IPS-18c (cell line): ENCODE results near the gene CSGALNACT2.

Experiments used
- H3K4me3 ChIP-seq: 2 replicates; pipeline ENCODE4 v1.7.0; 2013; ENCODE audit warnings: low read depth, mild to moderate bottlenecking, low read length, moderate library complexity; ENCODE audit not compliant: insufficient read depth
- H3K9me3 ChIP-seq: one replicate; pipeline ENCODE4 v1.6.1; 2013; ENCODE audit warnings: mild to moderate bottlenecking, low read length, moderate library complexity; ENCODE audit not compliant: control insufficient read depth, insufficient read depth

The CSGALNACT2 gene

DNA sequence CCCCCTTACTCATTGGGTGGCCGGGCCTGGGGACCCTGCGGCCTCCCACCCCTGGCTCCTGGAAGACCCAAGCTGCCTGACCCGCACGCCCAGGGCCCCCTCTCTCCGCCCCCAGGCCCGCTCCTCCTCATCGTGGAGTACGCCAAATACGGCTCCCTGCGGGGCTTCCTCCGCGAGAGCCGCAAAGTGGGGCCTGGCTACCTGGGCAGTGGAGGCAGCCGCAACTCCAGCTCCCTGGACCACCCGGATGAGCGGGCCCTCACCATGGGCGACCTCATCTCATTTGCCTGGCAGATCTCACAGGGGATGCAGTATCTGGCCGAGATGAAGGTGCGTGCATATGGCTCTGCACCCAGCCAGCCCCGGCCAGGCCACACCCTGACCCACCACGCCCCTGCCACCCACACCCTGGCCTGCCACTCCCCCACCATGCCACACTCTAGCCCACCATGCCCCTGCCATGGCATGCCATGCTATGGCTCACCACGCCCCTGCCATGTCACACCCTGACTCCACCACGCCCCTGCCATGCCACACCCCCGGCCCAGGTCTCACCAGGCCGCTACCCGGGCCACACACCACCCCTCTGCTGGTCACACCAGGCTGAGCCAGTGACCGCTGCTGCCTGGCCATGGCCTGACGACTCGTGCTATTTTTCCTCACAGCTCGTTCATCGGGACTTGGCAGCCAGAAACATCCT lies 18.7 kb upstream of the CSGALNACT2 start:
- Histone ChIP-seq H3K4me3 (no peak overlapping the region), H3K9me3 (peaks cover 2% of the 10 kb centered on the region)

DNA sequence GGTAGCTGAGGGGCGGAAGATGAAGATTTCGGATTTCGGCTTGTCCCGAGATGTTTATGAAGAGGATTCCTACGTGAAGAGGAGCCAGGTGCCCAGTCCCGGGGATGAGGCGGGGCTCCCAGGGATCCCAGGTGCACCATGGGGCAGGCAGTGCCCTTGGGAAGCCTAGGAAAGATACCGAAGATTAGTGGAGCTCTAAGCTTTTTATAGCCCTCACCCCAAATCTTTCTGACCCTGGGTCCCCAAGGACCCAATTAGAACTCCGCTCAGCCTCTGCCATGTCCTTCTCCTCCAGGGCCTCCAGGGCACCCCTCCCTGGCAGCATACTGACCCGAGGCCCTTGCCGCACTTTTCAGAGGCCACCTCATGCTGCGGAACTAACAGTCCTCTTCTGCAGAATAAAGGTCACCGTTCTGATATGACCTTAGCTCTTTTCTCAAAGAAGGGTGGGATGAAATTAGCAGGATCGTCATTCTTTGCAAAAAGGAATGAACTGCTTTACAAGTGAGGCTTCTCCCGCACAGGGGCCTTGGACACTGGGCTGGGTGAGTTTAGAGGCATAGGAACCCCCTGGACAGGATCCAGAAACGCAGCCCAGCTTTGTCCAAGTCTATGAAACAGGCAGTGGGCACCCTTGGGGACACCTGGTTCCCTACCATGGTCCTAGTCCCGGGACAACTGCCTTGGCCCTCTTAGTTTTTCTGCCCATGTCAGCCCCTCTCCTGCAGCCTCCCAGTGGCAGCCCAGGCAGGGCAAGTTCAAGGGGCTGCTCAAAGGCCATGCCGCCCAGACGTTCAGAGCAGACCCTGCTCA lies 17.9 kb upstream of the CSGALNACT2 start:
- H3K9me3 ChIP-seq: peaks cover 2% of the 10 kb centered on the region
- H3K4me3 ChIP-seq: no peak overlapping the region

DNA sequence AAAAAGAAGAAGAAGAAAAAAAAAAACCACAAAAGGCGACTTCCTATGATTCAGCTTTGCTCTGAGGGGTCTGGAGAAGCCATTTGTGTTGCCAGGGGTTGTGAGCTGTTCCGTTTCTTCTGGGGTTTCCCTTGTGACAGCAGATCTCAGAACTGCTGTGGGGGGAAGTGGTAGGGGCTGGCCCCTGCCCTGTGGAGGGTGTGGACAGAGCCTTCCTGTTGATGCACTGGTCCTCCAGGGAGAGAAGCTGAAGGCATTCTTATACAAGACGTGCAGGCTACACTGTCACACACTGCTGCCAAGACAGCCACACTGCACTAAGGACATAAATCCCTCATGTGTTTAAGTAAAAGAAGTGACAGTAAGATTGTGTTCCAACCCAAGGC lies 17.3 kb upstream of the CSGALNACT2 start:
- H3K4me3 ChIP-seq: no peak overlapping the region
- peaks cover 2% of the 10 kb centered on the region for H3K9me3 ChIP-seq

DNA sequence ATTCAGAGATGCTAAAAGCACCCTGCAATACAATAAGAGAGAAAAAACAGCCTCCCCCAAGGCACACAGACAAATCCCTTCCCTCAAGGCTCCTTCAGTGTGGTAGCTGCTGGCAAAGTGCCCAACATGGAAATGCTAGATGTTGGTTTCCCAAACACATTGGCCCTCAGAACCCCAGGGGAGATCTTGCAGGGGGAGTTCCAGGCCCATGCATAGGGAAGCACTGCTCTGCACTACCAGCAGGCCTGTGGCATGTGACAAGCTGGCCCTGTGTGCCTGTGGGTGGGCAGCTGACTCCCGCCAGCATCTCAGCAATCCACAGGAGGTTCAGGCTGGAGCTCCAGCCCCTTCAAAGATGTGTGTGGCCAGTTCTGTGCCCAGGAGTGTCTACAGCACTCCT lies 16.8 kb upstream of the CSGALNACT2 start:
- H3K4me3 ChIP-seq: no peak overlapping the region
- peaks cover 2% of the 10 kb centered on the region for H3K9me3 ChIP-seq

DNA sequence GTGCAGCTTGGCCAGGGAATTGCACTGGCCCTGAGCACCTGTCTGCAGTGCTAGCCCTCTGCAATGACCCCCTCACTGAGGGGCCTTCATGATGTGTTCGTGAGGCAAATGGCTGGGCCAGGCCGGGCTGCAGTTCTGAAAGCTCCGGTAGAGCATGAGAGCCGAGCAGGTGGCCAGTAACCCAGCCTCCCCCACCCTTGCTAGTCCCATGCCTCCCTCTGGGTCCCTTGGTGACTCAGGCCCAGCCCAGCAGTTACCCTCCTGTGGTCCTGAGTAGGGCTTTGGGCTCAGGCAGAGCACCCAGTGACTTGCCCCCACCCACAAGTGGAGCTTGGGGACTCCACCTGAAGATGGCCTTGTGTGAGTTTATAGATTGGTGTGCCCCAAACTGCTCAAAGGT lies 16.1 kb upstream of the CSGALNACT2 start:
- Histone ChIP-seq H3K4me3 (no peak overlapping the region), H3K9me3 (peaks cover 1% of the 10 kb centered on the region)

DNA sequence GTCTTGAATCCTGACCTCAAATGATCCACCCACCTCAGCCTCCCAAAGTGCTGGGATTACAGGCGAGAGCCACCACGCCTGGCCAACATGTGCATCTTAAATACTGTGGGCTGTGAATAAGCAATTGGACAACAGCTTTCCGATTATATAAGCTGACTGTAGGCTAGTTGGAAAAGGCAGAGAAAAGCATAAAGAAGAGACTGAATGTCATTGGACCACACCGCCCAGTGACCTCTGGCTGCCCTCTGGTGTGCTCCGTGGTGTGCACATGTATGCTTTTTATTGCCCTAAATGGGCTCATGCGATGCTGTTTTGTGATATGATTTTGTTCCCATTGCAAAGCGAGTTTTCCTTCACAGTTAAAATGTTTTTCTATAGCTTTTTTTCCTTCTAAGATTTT lies 15.4 kb upstream of the CSGALNACT2 start:
- H3K4me3 ChIP-seq: no peak overlapping the region
- no peaks in the 10 kb centered on the region for H3K9me3 ChIP-seq

DNA sequence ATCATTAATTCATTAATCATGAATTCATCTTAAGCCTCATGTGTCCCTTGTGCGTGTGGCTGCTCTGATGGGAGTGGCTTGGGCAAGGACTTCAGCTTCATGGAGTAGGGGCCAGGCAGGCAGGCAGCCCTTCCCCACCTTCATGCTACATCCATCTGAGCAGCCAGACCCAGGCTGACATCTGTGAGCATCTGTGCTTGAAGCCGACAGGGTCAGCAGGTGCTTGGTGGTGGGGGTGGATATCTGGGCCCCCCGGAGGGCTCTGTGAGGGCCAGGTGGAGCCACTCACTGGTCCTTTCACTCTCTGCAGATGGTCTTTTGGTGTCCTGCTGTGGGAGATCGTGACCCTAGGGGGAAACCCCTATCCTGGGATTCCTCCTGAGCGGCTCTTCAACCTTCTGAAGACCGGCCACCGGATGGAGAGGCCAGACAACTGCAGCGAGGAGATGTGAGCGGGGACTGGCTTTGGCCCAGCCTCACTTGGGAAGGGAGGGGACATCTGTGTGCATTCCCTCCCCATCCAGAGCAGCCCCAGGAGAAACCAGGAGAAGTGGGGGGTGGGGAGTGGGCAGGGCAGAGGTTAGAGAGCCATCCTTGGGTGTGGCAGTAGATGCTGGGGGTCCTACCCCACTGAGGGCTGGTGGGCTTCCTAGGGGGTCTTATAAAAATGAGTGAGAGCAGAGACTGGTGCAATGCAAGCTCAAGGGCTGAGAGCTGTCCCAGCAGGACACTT lies 14.7 kb upstream of the CSGALNACT2 start:
- Histone ChIP-seq H3K4me3 (no peak overlapping the region), H3K9me3 (no peaks in the 10 kb centered on the region)

DNA sequence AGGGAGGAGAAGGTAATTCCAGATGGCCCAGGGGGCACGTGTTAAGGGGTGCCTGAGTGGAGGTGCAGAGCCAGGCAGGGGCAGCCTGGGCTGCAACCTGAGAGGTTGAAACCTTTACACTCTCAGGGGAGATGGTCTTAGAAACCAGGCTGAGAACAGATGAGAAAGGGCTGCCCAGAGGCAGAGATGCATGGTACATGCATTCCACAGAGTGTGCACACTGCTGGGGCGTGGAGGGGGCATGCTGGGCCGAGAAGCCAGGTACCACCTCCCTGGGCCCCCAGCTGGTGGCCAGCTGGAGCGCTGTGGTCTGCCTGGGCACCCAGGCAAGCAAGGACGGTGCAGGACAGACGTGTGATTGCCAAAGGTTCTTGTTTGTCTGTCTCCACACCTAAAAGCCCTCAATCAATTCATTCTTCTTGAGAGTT lies 14.1 kb upstream of the CSGALNACT2 start:
- Histone ChIP-seq H3K9me3 (no peaks in the 10 kb centered on the region), H3K4me3 (no peak overlapping the region)

DNA sequence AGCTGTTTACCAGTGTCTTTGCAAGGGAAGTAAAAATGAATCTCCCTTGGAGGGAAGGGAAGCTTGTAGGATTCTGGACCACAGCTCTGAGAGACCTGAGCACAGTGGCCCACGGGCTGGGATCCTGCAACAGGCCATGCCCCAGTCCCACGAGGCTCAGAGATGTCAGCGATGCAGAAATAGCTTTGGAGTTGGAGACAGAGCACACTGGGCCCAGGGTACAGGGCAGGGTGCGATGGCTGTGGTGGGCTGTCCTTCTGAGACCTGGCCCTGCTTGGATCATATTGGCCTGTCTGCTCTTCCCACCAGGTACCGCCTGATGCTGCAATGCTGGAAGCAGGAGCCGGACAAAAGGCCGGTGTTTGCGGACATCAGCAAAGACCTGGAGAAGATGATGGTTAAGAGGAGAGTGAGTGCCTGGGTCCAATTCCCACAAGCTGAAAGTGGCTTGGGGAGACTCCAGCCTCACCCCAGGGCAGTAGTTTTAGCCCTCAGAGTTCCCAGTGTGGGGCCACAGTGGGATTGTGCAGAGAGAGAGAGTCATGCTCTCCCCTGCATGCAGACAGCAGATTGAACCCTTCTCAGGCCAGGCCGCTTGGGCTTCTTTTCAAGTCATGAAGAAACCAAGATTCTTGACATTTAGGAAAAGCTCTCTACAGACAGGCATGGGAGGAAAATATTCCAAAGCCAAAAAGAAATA lies 13.5 kb upstream of the CSGALNACT2 start:
- Histone ChIP-seq H3K9me3 (no peaks in the 10 kb centered on the region), H3K4me3 (no peak overlapping the region)

DNA sequence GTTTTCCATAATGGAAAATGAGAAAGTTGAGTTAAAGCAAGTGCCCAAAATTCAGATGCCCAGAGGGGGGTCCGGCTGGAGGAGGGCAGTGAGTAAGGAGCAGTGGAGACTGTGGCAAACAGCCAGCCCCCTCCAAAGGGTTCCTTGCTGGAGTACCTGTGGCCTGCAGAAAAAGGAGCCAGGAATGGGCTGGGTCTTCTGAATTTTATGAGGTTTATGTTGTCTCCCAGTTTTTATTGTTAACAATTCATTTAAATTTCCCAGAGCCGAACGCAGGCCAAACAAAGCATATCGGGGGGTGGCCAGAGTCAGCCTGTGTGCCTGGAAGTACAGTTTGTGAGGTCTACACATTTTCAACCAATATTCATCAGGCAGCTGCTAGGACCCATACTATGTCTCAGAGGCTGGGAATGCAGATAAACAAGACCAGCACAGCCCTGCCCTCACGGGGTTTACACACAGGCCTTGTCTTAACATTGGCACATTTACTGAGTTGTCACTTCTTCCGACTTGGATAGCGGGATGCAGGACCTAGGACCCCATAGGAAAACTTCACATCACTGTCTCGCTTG lies 12.9 kb upstream of the CSGALNACT2 start:
- Histone ChIP-seq H3K9me3 (no peaks in the 10 kb centered on the region), H3K4me3 (no peak overlapping the region)

DNA sequence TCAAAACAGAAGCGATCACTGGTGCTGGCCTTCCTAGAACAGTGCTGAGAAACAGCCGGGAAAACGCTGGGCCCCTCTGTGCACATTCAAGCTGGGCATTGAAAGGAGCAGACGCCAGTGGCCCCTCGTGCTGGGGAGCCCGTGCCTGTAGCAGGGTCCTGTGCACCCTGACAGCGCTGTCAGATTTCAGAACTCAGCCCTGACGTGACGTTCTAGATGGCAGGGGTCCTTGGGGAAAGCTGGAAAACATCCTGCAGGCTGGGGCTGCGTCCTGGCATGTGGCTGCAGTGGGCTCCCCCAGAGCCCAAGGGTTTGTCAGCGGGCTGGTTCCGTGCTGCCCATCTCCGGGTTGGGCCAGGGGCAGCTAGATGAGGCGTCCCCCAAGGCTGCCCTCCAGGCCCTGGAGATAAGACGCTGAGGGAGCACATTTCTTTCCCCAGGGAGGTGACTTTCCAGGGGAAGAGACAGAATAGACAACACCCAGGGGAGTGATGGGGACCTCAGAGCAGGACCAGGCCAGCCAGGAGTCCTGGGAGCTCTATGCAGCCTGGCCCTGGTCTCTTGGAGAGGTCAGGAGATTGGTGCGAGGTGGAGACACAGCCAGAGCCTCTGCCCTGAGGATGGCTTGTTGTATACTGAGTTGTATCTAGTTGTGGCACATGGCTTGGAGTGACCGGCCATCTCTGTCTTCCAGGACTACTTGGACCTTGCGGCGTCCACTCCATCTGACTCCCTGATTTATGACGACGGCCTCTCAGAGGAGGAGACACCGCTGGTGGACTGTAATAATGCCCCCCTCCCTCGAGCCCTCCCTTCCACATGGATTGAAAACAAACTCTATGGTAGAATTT lies 12.1 kb upstream of the CSGALNACT2 start:
- H3K9me3 ChIP-seq: no peaks in the 10 kb centered on the region

DNA sequence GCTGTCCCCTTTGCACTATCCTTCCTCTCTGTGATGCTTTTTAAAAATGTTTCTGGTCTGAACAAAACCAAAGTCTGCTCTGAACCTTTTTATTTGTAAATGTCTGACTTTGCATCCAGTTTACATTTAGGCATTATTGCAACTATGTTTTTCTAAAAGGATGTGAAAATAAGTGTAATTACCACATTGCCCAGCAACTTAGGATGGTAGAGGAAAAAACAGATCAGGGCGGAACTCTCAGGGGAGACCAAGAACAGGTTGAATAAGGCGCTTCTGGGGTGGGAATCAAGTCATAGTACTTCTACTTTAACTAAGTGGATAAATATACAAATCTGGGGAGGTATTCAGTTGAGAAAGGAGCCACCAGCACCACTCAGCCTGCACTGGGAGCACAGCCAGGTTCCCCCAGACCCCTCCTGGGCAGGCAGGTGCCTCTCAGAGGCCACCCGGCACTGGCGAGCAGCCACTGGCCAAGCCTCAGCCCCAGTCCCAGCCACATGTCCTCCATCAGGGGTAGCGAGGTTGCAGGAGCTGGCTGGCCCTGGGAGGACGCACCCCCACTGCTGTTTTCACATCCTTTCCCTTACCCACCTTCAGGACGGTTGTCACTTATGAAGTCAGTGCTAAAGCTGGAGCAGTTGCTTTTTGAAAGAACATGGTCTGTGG lies 11.4 kb upstream of the CSGALNACT2 start:
- Histone ChIP-seq H3K9me3 (no peaks in the 10 kb centered on the region), H3K4me3 (no peak overlapping the region)

More for the DNA sequence above, 12.1 kb upstream of the CSGALNACT2 start:
- H3K4me3 ChIP-seq: no peak overlapping the region

DNA sequence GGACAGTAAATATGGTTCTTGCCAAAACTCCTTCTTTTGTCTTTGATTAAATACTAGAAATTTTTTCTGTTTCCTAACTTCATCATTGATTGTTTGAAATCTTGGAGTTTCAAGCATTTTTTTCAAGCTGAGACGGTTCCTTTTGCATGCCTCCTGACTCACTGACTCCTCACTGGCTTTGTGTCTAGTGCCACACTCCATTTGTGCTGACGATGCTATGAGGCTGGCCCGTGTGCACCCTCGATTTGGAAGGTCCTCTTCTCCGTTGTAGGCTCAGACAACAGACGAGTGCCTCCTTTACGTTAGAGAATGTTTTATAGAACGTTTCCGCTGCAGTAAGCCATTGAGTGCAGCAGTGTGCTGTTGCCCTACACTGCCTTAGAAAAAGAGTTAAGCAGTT lies 10.8 kb upstream of the CSGALNACT2 start:
- H3K4me3 ChIP-seq: no peak overlapping the region
- no peaks in the 10 kb centered on the region for H3K9me3 ChIP-seq

DNA sequence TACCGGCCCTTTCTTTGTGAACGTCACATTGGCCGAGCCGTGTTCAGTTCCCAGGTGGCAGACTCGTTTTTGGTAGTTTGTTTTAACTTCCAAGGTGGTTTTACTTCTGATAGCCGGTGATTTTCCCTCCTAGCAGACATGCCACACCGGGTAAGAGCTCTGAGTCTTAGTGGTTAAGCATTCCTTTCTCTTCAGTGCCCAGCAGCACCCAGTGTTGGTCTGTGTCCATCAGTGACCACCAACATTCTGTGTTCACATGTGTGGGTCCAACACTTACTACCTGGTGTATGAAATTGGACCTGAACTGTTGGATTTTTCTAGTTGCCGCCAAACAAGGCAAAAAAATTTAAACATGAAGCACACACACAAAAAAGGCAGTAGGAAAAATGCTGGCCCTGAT lies 9.9 kb upstream of the CSGALNACT2 start:
- H3K9me3 ChIP-seq: no peaks in the 10 kb centered on the region
- no peak overlapping the region for H3K4me3 ChIP-seq

DNA sequence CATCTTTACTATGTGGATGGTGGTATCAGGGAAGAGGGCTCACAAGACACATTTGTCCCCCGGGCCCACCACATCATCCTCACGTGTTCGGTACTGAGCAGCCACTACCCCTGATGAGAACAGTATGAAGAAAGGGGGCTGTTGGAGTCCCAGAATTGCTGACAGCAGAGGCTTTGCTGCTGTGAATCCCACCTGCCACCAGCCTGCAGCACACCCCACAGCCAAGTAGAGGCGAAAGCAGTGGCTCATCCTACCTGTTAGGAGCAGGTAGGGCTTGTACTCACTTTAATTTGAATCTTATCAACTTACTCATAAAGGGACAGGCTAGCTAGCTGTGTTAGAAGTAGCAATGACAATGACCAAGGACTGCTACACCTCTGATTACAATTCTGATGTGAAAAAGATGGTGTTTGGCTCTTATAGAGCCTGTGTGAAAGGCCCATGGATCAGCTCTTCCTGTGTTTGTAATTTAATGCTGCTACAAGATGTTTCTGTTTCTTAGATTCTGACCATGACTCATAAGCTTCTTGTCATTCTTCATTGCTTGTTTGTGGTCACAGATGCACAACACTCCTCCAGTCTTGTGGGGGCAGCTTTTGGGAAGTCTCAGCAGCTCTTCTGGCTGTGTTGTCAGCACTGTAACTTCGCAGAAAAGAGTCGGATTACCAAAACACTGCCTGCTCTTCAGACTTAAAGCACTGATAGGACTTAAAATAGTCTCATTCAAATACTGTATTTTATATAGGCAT lies 9.1 kb upstream of the CSGALNACT2 start:
- Histone ChIP-seq H3K4me3 (no peak overlapping the region), H3K9me3 (no peaks in the 10 kb centered on the region)
